ENCODE results near the gene PHIP.

The PHIP gene

GRCh38 chr6:78952362-78952761, 125.7 kb downstream of the PHIP start:
- TF ChIP-seq, protein P1, sequence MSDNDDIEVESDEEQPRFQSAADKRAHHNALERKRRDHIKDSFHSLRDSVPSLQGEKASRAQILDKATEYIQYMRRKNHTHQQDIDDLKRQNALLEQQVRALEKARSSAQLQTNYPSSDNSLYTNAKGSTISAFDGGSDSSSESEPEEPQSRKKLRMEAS (IDR thresholded peaks at IDR 0.05; ENCODE audit: low read depth, low read length) = no peak
- TF ChIP-seq MYC (IDR thresholded peaks at IDR 0.05; ENCODE audit: low read depth, low read length) (no peak), POLR2A (IDR thresholded peaks at IDR 0.05; ENCODE audit: extremely low read depth, insufficient read length) (no peak), CTCF (IDR thresholded peaks at IDR 0.05; ENCODE audit: low read depth, low read length) (no peak)
- H3K4me3 ChIP-seq (ENCODE audit: low read depth, low read length) = no peak overlapping the region
- DNase-seq (ENCODE audit: low read depth) = no peak

GRCh38 chr6:78948785-78949184, 129.3 kb downstream of the PHIP start:
- no peak overlapping the region for H3K4me3 ChIP-seq (ENCODE audit: low read depth, low read length)
- TF ChIP-seq CTCF (IDR thresholded peaks at IDR 0.05; ENCODE audit: low read depth, low read length) (no peak), MYC (IDR thresholded peaks at IDR 0.05; ENCODE audit: low read depth, low read length) (no peak), POLR2A (IDR thresholded peaks at IDR 0.05; ENCODE audit: extremely low read depth, insufficient read length) (no peak)
- TF ChIP-seq, protein P1 (IDR thresholded peaks at IDR 0.05; ENCODE audit: low read depth, low read length) = no peak
- DNase-seq (ENCODE audit: low read depth) = no peak

- TF ChIP-seq MYC (IDR thresholded peaks at IDR 0.05; ENCODE audit: low read depth, low read length) (no peak), POLR2A (IDR thresholded peaks at IDR 0.05; ENCODE audit: extremely low read depth, insufficient read length) (no peak), CTCF (IDR thresholded peaks at IDR 0.05; ENCODE audit: low read depth, low read length) (no peak)
- TF ChIP-seq, protein P1 (IDR thresholded peaks at IDR 0.05; ENCODE audit: low read depth, low read length) = no peak
- no peak for DNase-seq (ENCODE audit: low read depth)
- H3K4me3 ChIP-seq (ENCODE audit: low read depth, low read length) = no peak overlapping the region
Observed at GRCh38 chr6:78947962-78948361, 130.1 kb downstream of the PHIP start.

DNA sequence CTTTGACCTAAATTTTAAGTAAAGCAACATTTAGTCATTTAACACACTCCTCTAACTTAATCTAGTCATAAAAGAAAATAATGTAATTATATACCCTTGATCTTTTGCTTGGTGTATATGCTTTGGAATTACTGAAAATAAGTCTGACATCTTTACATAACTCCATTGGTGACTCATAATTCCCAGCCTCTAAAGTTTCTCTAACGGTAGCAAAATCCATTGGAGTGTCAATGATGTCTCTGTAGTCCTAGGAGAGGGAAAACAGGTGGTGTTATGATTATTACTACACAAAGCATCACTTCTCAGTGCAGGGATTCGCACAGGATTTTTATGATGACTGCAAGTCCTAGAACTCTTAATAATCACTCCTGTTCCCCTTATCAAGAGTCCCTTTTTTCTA, 130.5 kb downstream of the PHIP start:
- TF ChIP-seq CTCF (IDR thresholded peaks at IDR 0.05; ENCODE audit: low read depth, low read length) = no peak
- TF ChIP-seq POLR2A (IDR thresholded peaks at IDR 0.05; ENCODE audit: extremely low read depth, insufficient read length) = no peak
- TF ChIP-seq, protein P1 (IDR thresholded peaks at IDR 0.05; ENCODE audit: low read depth, low read length) = no peak
- no peak for TF ChIP-seq MYC (IDR thresholded peaks at IDR 0.05; ENCODE audit: low read depth, low read length)
- no peak overlapping the region for H3K4me3 ChIP-seq (ENCODE audit: low read depth, low read length)
- DNase-seq (ENCODE audit: low read depth) = no peak

DNA sequence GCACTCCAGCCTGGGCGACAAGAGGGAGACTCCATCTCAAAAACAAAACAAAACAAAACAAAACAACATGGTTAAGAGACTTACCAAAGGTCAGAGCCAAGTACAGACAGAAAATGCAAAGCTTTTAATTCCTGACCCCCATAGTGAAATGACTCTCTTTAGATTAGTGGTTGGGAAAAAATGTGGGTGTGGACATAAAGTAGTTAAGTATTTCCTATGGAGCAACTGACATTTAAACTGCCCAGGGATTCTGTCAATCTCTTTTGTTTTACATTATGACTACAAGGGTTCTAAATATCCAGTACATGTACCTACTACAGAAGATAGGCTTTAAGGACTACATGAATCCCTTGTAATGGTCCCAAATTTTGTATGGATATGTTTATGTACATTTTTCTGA, 135.6 kb downstream of the PHIP start:
- no peak overlapping the region for H3K4me3 ChIP-seq (ENCODE audit: low read depth, low read length)
- no peak for DNase-seq (ENCODE audit: low read depth)
- TF ChIP-seq, protein P1 (IDR thresholded peaks at IDR 0.05; ENCODE audit: low read depth, low read length) = no peak
- TF ChIP-seq POLR2A (IDR thresholded peaks at IDR 0.05; ENCODE audit: extremely low read depth, insufficient read length) (no peak), MYC (IDR thresholded peaks at IDR 0.05; ENCODE audit: low read depth, low read length) (no peak), CTCF (IDR thresholded peaks at IDR 0.05; ENCODE audit: low read depth, low read length) (no peak)

GRCh38 chr6:78936515-78936914, 141.5 kb downstream of the PHIP start:
- H3K4me3 ChIP-seq (ENCODE audit: low read depth, low read length) = no peak overlapping the region
- no peak for DNase-seq (ENCODE audit: low read depth)
- no peak for TF ChIP-seq CTCF (IDR thresholded peaks at IDR 0.05; ENCODE audit: low read depth, low read length)
